Activated effector memory CD4-positive, alpha-beta T cell treated with Interleukin-2 at 50 U/mL for 16 hours (primary cell): ENCODE data around the gene ARFGAP1.

Experiments used
- DNase-seq: peaks from one replicate; pipeline ENCODE4 v3.0.0-alpha.2; 2020

ARFGAP1 gene

GRCh38 chr20:63336232-63336752, 63.7 kb downstream of the ARFGAP1 start:
- DNase-seq: no peak

GRCh38 chr20:63337786-63338420, 65.3 kb downstream of the ARFGAP1 start:
- DNase-seq: no peak
